NCI-H146 treated with DMSO at 0.1 percent for 48 hours (cell line): ENCODE data around the gene RNF182.
"Not testable (repeated sequence)": the region's sequence is repeated elsewhere in the genome, so short reads cannot be mapped to it uniquely, and the experiment has no call there.

Experiments
- DNase-seq: peaks from one replicate; lab custom pipeline; 2025; ENCODE audit not compliant: unreplicated experiment; lab: John Stamatoyannopoulos, UW

Gene RNF182

DNA sequence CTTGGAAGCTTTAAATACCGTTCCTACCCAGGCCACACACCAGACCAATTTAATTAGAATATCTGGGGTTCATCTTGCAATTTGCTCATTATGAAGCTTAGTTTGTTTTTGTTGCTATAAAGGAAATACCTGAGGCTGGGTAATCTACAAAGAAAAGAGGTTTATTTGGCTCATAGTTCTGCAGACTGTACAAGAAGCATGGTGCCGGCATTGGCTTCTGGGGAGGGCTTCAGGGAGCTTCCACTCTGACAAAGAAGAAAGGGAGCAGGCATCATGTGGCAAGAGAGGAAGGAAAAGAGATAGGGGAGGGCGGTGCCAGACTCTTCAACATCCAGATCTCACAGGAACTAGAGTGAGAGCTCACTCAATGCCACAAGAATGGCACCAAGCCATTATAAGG lies 73.6 kb downstream of the RNF182 start:
- DNase-seq: no peak

DNA sequence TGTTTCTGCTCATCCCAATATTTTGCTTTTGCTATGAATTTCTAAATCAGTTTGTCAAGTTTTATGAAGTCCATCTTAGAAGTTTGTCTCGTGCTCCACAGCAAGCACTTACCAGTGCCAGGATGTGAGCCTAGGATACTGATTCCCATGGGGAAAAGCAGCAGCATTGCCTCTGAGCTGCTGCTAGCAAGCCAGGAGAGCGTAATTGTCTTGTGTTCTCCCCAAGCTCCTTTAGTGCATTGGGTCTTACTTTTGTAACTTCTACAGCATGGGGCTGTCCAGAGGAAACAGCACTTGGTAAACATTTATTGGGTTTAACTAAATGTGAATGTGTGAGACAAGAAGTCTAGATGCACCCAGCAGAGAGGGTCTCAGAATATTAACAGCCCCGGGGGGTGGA lies 76.1 kb downstream of the RNF182 start:
- DNase-seq: no peak

- no peak for DNase-seq
These were observed 76.7 kb downstream of the RNF182 start for GRCh38 chr6:14001329-14002012.

DNA sequence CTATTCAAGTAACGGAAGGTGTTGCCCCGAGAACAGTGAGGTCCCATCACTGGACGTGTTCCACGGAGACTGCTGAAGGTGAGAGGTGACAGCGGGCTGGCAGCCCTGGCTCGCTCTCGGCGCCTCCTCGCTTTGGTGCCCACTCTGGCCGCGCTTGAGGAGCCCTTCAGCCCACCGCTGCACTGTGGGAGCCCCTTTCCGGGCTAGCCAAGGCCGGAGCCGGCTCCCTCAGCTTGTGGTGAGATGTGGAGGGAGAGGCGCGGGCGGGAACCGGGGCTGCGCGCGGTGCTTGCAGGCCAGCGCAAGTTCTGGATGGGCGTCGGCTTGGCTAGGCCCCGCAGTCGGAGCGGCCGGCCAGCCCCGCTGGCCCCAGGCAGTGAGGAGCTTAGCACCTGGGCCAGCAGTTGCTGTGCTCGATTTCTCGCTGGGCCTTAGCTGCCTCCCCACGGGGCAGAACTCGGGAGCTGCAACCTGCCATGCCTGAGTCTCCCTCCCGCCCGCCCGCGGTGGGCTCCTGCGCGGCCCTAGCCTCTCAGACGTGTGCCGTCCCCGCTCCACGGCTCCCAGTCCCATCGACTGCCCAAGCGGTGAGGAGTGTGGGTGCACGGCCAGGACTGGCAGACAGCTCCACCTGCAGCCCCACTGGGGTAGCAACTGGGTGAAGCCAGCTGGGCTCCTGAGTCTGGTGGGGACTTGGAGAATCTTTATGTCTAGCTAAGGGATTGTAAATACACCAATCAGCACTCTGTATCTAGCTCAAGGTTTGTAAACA lies 77.6 kb downstream of the RNF182 start:
- no peak for DNase-seq

DNA sequence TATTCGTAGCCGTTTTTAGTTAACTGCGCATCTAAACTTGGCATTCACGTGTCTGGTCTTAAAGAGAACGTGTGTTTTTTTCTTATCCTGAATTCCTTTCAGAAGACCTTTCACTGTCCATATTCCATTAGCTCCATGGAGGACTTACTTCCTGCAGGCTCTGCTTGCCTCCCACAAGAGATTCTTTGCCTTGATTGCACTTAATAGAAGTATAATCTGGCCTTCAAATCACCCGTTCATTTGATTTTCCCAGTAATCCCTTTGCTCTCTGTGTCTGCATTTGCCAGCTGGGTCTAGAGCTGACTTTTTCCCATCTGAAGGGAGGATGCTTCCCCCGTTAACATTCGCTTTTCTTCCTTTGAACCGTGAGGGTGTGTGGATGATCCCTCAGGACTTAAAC lies 79.5 kb downstream of the RNF182 start:
- no peak for DNase-seq

- DNase-seq: no peak
These were observed 84.1 kb downstream of the RNF182 start for GRCh38 chr6:14008809-14009208.

GRCh38 chr6:14009431-14009830 lies 84.7 kb downstream of the RNF182 start:
- DNase-seq: no peak

DNA sequence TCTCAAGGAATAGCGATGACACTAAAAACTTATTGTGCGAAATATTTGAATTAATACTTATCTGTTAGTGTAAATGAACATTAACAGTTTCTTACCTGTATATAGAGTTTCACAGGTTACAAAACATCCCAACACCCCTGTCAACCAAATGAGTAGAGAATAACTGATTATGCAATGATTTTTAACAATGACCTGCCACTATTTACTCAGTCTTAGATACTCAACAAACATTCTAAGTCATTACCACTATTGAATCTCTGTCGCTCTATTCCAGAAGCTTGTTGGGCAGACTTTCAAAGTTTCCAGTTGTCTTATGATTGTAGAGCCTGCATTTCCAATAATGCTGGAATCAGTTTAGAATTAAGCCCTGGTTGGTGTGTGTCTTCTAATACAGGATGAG lies 85.5 kb downstream of the RNF182 start:
- DNase-seq: no peak

DNA sequence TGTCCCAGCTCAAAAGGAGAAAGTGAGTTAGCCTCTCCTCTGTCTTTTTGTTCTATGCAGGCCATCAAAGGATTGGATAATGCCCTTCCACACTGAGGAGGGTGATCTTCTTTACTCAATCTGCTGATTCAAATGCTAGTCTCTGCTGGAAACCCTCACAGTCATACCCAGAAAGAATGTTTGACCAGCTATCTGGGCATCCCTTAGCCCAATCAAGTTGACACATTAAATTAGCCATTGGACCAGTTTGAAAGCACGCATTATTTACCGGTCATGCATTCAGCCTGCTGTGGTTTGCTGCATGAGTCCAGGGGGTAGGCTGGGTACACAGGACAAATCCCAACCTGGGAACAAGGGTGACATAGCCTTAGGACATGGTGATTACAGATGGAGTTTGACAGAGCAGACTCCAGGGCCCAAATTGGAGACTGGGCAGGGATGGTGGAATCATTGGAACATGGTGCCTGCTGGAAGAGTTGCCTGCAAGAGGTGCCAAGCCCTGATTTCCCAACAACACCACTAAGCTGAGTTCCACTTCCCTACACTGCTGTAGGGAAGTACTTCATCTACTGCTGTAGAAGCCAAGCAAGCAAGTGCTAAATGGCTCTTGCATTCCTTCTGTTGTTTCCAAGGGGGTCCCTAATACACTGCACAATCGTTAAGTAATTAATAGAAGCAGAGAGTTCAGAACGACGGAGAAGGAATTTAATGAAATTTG lies 87.7 kb downstream of the RNF182 start:
- no peak for DNase-seq

GRCh38 chr6:14015964-14016363 lies 91.2 kb downstream of the RNF182 start:
- no peak for DNase-seq

DNA sequence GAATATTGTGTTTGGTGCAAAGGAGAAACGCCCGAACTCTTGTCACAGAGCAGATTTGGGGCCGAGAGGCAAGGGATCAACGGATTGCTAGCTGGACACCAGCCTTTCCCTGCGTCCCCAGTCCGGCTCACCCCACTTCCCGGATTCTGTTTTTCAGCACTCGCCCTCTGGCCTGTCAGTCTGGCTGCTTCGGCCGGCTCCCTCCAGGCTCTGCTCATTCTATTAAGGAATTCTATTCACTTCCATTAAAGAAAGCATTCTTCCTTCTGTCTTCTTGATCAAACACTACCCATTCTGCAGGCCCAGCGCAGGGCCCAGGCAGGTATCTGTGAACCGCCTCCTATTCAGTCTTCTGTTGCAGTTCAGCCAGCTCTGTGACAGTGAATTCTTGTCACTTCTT lies 91.7 kb downstream of the RNF182 start:
- DNase-seq: no peak

DNA sequence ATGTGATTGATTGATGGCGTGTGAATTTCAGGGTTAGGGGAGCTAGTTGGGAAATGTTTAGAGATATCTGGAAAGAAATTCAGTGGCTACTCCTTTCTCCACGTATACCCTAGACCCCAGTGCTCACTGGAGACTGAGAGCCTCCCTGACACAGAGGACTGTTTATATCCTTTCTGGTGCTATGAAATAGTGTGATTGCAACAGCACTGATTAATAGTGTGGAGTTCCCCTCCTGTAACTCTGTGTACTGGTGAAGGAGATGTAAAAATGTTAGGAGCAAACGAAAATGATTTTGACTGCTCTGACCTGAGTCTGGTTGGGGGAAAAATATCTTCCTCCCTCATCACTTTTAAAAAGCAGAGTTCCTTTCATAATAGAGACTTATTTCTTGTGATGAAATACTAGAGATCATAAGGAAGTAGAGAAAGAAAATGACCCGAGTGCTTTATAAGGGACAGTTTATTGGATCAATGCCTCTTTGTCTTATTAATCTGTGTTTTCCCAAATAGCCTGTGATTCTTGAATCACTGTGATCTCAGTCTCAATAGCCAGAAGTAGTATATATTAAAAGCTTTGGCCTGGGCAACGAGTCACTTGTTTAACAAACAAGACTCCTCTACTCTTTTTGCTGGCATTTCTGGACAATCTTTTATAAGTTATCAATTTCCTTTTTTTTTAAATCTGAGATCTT lies 92.3 kb downstream of the RNF182 start:
- DNase-seq: no peak

DNA sequence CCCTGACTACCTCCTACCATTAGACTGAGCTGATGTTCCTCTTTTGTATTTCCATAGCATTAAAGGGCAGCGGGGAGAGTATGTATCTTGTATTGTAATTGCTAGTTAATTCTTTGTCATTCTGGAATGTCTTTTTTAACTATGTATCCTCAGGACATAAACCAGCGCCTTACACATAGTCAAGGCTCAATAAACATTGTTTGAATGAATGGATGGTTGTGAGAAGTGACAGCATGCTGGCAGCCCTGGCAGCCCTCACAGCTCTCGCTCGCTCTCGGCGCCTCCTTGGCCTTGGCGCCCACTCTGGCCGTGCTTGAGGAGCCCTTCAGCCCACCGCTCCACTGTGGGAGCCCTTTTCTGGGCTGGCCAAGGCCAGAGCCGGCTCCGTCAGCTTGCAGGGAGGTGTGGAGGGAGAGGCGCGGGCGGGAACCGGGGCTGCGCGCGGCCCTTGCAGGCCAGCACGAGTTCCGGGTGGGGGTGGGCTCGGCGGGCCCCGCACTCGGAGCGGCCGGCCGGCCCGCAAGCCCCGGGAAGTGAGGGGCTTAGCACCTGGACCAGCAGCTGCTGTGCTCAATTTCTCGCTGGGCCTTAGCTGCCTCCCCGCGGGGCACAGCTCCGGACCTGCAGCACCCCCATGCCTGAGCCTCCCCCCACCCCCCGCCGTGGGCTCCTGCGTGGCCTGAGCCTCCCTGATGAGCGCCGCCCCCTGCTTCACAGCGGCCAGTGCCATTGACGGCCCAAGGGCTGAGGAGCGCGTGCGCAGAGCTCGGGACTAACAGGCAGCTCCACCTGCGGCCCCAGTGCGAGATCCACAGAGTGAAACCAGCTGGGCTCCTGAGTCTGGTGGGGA lies 93.1 kb downstream of the RNF182 start:
- DNase-seq: no peak

GRCh38 chr6:14018559-14018958 lies 93.8 kb downstream of the RNF182 start:
- not testable (repeated sequence) for DNase-seq

DNA sequence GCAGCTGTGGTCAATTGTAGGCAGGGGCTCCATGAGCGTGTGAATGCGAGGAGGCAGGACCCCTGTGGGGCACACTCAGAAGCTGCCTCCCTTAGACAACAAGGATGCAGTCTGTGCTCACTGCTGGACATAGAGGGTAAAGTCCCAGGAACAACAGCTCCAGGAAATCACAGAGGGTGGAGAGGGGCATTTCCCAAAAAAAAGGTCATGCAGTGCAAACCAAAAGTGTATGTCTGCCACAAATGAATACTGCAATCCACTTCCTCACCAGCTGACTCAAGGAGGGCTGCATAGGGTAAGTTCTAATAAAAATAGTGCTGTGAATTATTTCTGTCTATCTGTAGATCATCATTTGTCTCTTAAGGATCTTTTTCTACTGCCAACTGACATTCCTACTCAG lies 95.8 kb downstream of the RNF182 start:
- DNase-seq: no peak

GRCh38 chr6:14021449-14021848 lies 96.7 kb downstream of the RNF182 start:
- DNase-seq: no peak

DNA sequence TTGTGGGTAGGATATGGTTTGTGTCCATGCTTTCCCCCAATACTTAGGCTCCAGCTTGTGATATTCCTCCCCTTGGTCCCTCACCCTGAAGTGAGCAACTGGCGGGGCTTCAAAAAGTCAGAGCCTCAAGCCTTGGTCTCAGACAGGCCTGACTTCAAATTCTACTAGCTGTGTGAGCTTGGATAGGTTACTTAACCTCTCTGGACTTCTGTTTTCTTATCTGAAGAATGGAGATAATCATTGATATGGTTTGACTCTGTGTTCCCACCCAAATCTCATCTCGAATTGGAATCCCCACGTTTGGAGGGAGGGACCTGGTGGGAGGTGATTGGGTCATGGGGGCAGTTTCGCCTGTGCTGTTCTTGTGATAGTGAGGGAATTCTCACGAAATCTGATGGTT lies 97.9 kb downstream of the RNF182 start:
- no peak for DNase-seq

DNA sequence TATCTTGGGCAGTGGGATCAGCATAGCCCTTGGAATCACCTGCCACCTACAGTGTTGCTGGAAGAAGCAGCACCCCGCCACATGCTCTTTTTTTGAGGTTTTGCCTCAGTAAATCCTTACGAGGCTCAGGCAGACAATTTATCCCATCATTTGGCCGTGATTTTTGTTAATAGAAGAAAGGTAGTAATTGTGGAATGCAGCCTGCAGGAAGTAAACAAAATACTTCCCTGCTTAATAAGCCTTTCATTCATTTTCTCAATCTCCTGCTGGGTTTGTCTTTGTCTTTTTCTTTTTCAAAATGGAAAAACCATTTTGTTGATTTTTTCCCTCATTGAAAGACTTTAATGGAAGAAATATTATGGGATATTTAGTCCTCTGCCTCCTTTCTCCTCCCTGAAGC lies 99.1 kb downstream of the RNF182 start:
- DNase-seq: peak; percentile 75

DNA sequence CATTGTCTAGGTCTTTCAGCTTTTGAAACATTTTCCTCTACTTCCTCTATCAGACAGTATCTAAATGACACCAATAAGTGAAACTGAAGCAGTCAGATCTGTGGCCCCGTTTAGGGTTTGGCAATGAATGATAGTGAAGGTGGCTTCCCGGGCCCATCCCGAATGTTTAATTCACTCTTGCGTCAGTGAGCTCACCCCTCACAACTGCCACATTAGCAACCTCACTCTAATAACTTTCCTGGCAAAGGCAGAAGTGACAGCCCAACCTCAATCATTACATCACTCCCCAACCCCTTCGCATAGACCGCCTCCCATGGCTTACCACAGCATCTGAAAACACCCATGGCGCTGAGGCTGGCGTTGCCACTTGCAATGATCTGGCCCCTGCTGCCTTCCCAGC lies 100.4 kb downstream of the RNF182 start:
- DNase-seq: no peak

DNA sequence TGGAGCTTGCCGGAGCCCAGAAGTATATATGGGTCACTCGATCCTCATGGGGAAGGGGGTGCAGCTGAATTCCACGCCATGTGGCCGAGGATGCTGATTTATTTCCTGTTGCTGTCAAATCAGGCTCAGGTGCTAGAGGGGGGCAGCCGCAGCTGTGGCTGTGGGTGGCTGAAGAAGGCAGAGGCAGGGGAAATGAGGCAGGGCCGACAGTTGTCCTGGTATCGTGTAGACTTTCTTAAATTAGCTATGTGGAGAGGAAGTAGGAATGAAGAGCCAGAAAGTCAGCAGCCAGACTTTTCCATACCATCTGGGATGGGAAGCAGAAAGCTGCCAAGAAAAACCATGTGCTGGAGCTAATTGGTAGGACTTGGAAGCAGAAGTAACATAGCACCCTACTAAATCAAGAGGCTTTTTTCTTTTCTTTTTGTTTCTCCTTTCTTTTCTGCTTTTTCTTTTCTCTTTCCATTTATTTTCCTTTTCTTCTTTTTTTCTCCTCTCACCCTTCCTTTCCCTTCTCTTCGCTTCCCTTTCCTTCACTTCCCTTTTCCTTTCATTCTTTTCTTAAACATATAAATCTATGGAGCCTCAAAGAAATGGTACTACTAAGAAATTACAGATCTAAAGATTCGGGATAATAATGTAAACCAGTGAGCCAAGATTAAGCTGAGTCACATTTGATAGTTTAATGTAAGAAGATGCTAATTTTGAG lies 102.2 kb downstream of the RNF182 start:
- no peak for DNase-seq
